HG03457 (cell line): Measurements from ENCODE around the gene KIAA1755.

Experiments
- ATAC-seq: cut with Tn5 transposase; IDR thresholded peaks from one replicate; pipeline ENCODE4 v1.9.1; 2021; ENCODE audit warnings: moderate number of reproducible peaks; ENCODE audit not compliant: unreplicated experiment

KIAA1755 gene

GRCh38 chr20:38169636-38170193 lies 90.8 kb downstream of the KIAA1755 start:
- ATAC-seq: no peak

GRCh38 chr20:38168791-38169589 lies 91.5 kb downstream of the KIAA1755 start:
- ATAC-seq: no peak

- no peak for ATAC-seq
These were observed 92.4 kb downstream of the KIAA1755 start for GRCh38 chr20:38167851-38168760.

- ATAC-seq: no peak
These were observed 93.1 kb downstream of the KIAA1755 start for GRCh38 chr20:38167328-38167850.

DNA sequence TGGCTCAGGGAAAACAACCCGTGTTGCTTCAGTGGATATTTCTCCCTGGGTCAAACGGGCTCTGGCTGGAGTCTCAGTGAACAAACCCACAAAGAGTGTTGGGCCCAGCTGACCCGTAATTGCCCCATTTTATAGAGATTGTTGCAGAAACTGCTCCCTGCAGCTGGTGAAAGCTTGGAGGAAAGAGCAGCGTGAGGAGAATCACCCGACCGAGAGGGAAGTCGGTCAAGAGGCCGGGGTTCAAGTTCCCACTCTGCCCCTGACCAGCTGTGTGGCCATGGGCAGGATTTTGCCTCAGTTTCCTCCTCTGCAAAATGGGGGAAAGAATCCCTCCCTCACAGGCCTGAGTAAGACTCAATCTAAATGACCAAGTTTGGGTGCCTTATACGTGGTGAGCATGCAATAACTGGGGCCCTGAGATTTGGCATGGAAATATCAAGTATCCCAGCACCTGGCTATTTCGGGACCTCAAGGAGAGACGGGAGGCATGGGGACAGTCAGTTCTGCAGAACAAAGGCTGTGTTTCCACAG lies 93.8 kb downstream of the KIAA1755 start:
- no peak for ATAC-seq

DNA sequence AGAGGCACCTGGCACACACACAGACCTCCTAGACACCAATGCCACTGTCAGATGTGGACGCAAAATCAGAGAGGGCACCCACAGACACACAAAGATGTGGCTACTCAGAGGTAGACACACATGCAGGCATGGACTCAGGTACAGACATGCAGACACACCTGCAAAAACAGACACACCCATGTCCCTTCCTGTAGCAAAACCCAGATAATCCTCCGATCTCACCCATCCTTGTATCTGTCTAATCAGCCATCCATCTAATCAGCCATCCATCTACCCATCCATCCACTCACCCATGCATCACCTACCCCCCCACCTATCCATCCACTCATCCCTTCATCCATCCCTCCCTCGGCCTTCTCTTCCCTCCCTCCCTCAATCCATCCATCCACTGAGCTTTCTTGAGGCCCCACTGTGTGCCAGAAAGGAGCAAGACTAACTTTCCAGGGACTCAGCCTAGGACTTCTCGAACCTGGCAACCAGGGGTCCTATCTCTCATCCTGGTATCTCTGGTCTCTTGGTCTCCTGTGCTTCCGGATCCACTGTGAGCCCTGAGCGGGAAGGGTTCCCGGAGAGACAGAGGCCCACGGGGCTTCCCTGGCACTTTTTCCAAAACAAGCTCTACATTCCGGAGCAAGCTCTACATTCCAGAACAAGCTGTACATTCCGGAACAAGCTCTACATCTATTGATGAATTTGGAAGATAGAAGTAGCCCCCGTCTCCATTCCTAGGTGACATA lies 94.4 kb downstream of the KIAA1755 start:
- ATAC-seq: no peak

GRCh38 chr20:38165089-38165965 lies 95.2 kb downstream of the KIAA1755 start, which contains the start of gene TGM2:
Gene TGM2 (minus strand): TSS chr20:38165270. CDS start chr20:38165198, 72 bp downstream.
- no peak for ATAC-seq

- no peak for ATAC-seq
These were observed 95.9 kb downstream of the KIAA1755 start for GRCh38 chr20:38164624-38165088.

DNA sequence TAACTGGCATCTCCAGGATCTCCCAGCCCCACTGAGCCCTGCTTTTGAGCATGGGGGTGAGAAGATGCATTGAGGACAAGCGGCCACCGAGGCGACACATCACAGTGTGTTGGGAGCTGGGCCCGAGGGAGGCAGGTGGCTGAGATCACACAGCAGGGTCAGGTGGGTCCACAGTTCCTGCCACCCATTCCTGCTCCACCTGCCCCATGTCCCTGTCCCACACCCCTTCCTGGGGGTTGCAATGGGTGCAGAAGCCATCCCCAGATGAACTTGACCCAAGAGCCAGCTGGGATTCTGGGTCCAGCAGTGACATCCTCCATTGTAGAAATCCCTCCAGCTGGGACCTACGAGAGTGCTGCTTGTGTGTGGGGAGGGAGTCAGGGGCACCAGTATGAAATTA lies 96.5 kb downstream of the KIAA1755 start:
- ATAC-seq: no peak

DNA sequence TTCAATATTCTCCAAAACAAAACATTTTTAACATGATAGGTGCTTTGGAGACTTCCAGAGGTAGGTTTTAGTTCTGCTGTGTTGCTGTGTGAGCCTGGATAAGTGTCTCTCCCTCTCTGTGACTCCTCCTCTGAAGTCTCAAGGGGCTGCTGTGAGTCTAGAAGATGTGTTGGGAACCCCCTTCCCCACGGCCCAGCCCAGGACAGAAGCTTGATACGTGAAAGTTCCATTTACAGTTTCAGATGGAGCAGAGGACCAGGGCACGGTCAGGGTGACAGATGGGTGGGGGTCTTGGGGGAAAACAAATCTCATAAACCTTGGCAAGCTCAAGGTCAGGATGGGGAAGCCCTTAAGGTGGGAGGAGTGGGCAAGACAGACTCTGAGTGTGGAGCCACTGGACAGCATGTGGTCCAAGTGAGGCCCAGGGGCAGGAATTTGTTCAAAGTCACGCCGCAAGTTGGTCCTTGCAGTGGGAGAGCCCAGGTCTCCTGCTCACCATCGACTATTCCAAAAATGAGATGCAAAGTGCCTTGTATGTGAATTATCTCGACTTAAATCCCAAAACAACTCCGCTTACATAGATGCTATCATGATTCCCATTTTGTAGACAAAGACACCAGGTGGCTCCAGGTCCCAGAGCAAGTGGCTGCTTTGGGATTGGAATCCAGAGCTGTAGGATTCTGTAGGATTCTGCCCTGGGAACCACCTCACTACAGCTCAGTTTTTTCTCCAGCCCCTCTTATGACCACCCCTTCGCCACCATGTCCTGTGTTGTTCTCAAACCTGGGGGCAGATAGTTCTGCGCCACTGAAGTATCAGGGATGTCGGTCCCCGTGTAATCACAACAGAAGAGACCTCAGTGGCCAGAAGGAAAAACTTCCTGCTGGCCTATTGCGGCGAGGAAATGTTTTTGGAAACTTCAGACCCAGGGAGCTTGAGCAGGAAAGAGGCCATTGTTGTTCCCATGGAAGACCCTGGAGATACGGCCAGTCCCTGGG lies 97.4 kb downstream of the KIAA1755 start:
- ATAC-seq: no peak

- ATAC-seq: no peak
These were observed 98.4 kb downstream of the KIAA1755 start for GRCh38 chr20:38162149-38162548.

- ATAC-seq: no peak
These were observed 99.1 kb downstream of the KIAA1755 start for GRCh38 chr20:38161412-38161774.
